Measurements from ENCODE around the gene FGFR2.

DNA sequence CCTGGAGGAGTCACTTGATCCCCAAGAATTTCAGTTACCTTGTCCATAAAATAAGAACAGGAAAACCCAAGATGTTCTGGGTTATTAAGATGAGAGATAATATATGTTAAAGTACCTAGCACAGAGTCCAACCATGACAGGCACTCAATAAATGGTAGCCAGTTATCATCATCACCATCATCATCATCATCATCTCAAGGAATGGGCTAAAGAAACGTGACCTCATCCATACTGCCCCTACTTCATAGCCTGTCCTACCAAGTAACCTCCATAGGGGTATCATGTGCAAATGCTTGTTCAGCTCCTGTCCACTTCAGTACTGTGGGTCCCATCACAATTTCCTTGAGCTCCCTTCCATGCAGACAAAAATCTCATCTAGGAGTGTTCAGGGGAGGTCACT lies 14.4 kb downstream of the FGFR2 start:
- TF ChIP-seq CTCF (conservative IDR thresholded peaks at IDR 0.05 in 1 of 2, IDR thresholded peaks at IDR 0.05 in 1 of 2; ENCODE audit: extremely low read depth in 1 of 2, insufficient read depth in 1 of 2, low read depth in 1 of 2, low read length in 2 of 2) = no peak
- no peak for TF ChIP-seq EZH2 (IDR thresholded peaks at IDR 0.05; ENCODE audit: borderline replicate concordance, low read length)

Data from mammary epithelial cell (primary cell).